ENCODE results near the gene PILRB.

The PILRB gene

DNA sequence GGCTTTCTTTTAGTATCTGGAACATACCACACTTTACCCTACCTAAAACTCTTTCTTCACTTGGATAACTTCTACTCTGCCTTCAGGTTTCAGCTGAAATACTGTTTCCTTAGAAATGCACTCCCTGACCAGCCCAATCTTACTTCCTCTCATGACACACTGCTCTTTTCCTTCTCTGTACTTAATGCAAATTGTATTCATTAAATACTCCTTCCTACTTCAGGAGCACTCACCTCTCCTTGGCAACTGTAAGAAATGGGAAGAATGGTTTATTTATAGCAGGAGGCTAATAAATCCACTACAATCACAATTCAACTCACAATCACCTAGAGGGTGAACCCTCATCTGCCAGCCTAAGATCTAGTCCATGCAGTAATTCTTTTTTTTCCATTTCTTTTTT, 55.4 kb downstream of the PILRB start:
- no peak for DNase-seq

DNA sequence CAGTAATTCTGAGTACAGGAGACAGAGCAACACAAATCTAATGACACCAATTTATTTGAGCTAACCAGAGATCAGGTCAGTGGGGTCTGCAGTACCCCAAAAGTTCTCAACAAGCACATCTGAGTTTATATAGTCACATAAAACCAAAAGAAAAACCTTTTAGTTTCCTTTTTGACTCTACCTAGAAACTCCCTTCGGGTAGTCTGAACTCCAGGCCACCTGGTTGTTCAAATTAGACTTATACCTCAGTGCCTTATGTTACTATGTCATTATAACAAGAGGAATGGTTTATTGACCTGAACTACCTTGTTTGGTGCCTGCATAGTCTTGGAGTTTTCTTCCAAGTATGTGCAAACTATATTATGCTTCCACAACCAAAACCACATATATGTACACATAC, 56.0 kb downstream of the PILRB start:
- no peak for DNase-seq

DNA sequence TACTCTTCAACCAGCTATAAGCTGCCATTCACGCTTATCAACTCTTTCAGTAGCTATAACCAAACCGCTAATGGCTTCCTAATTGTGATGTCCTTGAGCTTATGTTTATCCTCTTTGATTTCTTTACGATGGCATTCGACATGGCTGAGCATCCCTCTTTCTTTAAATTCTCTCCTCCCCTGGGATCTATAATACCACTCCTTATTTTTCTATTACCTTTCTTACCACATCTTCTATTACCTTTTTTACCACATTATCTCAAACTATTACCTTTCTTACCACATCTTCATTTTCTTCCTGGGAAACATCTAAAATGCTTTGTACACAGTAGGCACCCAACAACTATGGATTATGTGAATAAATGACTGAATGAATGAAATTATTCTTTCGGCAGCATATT, 57.5 kb downstream of the PILRB start:
- DNase-seq, result no peak

Measured in hematopoietic multipotent progenitor cell treated with erythropoietin and hydrocortisone succinate and interleukin-3 and kit ligand, for 6 days (in vitro differentiated cells).